ENCODE data around the gene NUDT19. TPM values are rescaled to one million over a fixed set of nuclear protein-coding genes. Genes with fewer than 3 reads are reported as not detected.

NUDT19 gene
- polyA plus RNA-seq, 6 donors from 2014 or later: 1.4 to 3.1 (median 2.3) TPM

DNA sequence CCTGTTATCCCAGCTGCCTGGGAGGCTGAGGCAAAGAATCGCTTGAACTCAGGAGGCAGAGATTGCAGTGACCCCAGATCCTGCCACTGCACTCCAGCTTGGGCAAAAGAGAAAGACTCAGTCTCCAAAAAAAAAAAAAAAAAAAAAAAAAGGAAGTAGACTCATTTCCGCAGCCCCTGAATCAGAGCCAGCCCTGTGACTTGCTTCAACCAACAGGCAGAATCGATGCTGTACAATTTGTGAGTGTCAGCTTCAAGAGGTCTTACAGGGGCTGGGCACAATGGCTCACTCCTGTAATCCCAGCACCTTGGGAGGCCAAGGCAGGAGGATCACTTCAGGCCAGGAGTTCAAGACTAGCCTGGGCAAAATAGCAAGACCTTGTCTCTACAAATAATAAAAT, 29.4 kb upstream of the NUDT19 start:
- ATAC-seq (ENCODE audit: low read depth in 2 of 2) (no peak), DNase-seq (no peak)
- H3K4me1 Mint-ChIP-seq: peaks cover 3 to 20% (median 12%) of the 10 kb centered on the region in 3 donors
- no peaks in the 10 kb centered on the region for H3K27me3 Mint-ChIP-seq
- peak overlapping the region in 2 of 8 donors; percentile 19 to 23 for H3K4me3 Mint-ChIP-seq
- H3K27ac Mint-ChIP-seq: peak overlapping the region in 3 of 6 donors; percentile 18 to 43 (median 38)
- no peaks in the 10 kb centered on the region for H3K9me3 Mint-ChIP-seq
- no peaks in the 10 kb centered on the region for H3K36me3 Mint-ChIP-seq

DNA sequence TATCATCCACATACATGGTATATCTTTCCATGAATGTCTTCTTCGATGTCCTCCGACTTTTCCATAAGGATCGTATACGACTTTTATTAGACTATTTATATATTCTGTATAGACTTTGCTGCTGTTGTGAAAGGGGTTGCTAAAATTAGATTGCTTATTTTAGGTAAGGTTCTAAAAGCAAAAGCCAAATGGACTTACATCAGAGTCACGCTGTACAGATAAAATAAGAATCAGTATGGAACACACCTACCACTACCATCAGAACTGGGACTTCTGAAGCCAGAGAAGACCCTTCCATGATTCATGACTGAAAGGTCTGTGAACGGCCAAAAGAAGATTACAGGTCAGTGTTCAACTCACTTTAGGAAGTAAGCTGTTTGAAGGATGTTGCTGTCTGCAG, 25.5 kb upstream of the NUDT19 start:
- DNase-seq (no peak), ATAC-seq (ENCODE audit: low read depth in 2 of 2) (no peak)
- Mint-ChIP-seq H3K27me3 (no peaks in the 10 kb centered on the region), H3K27ac (no peak overlapping the region), H3K9me3 (no peaks in the 10 kb centered on the region), H3K36me3 (no peaks in the 10 kb centered on the region), H3K4me3 (no peak overlapping the region), H3K4me1 (peaks cover 13 to 33% (median 30%) of the 10 kb centered on the region in 3 donors)

DNA sequence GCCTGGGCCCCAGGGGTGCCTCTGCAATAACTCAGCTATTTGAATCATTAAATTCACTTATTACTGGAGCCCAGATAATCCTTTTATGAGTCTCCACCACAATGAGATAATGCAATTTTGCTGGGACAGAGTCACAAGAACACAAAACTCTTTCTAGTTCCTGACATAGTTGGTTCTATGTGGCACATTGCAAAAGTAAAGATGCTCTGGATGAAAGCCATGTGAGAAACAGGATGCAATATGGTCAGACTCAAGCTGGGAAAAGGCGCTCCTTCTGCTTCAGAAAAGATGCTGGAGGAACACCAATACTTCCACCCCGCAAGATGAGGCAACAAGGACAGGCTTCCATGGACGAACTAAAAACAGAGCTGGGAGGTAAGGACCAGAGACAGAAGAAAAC, 22.3 kb upstream of the NUDT19 start:
- H3K4me1 Mint-ChIP-seq: peaks cover 26 to 49% (median 41%) of the 10 kb centered on the region in 3 donors
- no peaks in the 10 kb centered on the region for H3K36me3 Mint-ChIP-seq
- peak overlapping the region in 2 of 8 donors; percentile 26 to 56 for H3K4me3 Mint-ChIP-seq
- no peaks in the 10 kb centered on the region for H3K9me3 Mint-ChIP-seq
- ATAC-seq (ENCODE audit: low read depth in 2 of 2) (no peak), DNase-seq (no peak)
- H3K27ac Mint-ChIP-seq: peak overlapping the region in 1 of 6 donors; percentile 22
- no peaks in the 10 kb centered on the region for H3K27me3 Mint-ChIP-seq

DNA sequence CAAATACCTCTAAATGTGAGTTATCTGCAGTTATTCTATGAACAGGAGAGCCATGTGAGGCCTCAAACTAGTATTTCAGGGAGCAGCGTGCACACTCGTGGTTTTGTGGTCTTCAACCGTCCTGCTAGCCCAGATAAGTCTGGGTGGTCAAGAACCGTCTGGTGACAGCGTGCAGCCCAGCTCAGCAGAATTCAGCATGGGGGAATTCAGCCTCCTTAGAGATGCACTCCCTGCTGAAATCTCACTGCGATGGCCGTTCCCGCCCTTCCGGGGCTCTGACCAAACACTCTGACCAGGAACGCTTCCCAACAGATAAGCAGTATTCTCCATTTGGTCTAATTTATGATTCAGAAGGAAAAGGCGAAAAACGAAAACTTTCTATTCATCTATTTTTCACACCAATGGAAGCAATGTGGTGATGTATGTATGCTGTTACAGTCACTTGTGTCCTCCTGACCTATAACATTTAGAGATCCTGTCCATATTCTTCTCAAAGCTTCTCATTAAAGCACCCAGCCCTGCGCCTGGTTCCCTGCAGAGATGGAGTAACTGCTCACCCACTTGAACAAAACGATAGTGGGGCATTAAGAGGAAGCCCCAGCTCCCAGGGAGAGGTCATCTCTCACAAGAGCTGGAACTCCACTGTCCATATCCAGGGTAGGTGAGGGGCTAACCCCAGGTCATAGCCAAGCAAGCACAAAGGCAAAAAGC, 19.6 kb upstream of the NUDT19 start:
- no peak overlapping the region for H3K27ac Mint-ChIP-seq
- H3K4me3 Mint-ChIP-seq: peak overlapping the region in 4 of 8 donors; percentile 22 to 97 (median 60)
- no peaks in the 10 kb centered on the region for H3K9me3 Mint-ChIP-seq
- peaks cover 30 to 52% (median 42%) of the 10 kb centered on the region in 3 donors for H3K4me1 Mint-ChIP-seq
- DNase-seq (no peak), ATAC-seq (ENCODE audit: low read depth in 2 of 2) (no peak)
- H3K27me3 Mint-ChIP-seq: peaks cover under 1 to 8% (median 2%) of the 10 kb centered on the region in 3 donors
- H3K36me3 Mint-ChIP-seq: no peaks in the 10 kb centered on the region

DNA sequence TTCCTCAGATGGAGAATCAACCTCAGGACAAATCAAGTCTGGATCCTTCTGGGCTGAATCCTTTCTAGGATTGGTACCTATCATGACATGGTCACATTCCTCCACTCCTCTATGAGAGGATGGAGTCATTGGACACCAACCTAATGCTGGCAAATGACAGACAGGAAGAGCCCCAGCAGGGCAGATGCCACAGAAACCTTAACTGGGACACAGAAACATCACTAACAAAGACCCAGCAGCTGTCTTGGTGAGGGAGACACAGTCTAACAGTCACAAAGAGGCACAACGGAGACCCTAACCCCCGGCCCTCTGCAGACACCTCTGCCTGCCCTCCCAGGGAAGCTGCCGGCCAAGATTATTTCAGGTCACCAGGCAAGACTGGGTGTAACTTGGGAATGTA, 18.8 kb upstream of the NUDT19 start:
- no peak for ATAC-seq (ENCODE audit: low read depth in 2 of 2)
- Mint-ChIP-seq H3K9me3 (no peaks in the 10 kb centered on the region), H3K4me1 (peaks cover 33 to 59% (median 50%) of the 10 kb centered on the region in 3 donors), H3K27ac (peak overlapping the region in 1 of 6 donors; percentile 78), H3K36me3 (no peaks in the 10 kb centered on the region), H3K27me3 (peaks cover 8 to 16% (median 10%) of the 10 kb centered on the region in 3 donors), H3K4me3 (peak overlapping the region in 6 of 8 donors; percentile 70 to 97 (median 92))
- DNase-seq: no peak

DNA sequence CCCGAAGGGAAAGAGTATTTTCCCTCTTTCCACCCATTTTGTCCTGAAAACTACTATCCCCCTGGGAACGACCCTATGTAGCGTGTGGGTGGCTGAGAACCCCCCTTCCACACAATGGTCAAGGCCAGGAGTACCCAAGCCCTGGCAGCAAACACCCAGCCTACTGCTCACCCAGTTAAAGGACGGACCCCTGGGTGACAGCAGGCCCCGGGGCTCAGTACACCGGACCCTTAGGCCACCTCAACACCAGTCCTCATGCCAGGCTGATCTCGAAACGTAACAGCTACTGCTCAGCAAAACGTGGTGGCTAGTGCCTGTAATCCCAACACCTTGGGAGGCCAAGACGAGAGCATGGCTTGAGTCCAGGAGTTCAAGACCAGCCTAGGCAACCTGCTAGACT, 18.0 kb upstream of the NUDT19 start:
- H3K4me3 Mint-ChIP-seq: peak overlapping the region; percentile 85 to 97 (median 92)
- DNase-seq (no peak), ATAC-seq (ENCODE audit: low read depth in 2 of 2) (no peak)
- no peaks in the 10 kb centered on the region for H3K9me3 Mint-ChIP-seq
- H3K27ac Mint-ChIP-seq: peak overlapping the region in 3 of 6 donors; percentile 65 to 88 (median 76)
- H3K27me3 Mint-ChIP-seq: peaks cover 9 to 22% (median 14%) of the 10 kb centered on the region in 3 donors
- peaks cover 33 to 53% (median 49%) of the 10 kb centered on the region in 3 donors for H3K4me1 Mint-ChIP-seq
- no peaks in the 10 kb centered on the region for H3K36me3 Mint-ChIP-seq

DNA sequence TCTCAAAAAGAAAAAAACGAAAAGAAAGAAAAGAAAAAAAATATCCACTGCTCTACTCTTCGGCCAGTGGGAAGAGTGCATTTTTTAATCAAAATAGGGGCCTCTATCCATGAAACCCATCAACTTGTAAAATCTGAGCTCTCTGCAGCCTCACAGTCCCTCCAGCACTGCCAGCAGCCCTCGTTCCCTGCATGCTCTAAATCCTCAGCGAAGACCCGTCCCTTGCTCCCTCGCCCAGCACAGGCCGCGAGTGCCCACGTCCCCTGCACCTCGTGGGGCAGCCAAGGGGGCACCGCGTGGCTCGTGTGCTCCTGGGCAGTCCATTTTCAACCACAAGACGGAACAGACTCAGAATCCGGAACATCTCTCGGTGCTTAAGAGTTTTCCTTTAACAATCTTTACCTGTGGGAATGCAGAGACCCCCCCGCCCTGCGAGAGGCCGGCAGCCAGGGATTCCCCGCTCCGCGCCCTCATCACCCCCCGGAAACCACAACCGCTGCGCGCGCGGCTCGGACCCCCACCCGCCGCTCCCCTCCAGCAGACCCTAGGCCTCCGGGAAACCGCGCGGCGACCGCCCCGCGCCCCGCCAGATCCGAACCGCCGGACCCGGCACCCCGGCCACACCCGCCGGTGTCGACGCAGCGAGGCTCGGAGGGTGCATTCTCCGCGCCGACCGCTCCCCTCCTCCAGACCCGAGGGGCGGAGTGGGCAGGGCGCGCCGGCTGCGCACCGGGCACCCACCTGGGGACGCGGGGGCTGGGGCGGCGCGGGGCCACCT, 17.3 kb upstream of the NUDT19 start:
- DNase-seq: no peak
- peak overlapping the region; percentile 88 to 97 (median 92) for H3K4me3 Mint-ChIP-seq

DNA sequence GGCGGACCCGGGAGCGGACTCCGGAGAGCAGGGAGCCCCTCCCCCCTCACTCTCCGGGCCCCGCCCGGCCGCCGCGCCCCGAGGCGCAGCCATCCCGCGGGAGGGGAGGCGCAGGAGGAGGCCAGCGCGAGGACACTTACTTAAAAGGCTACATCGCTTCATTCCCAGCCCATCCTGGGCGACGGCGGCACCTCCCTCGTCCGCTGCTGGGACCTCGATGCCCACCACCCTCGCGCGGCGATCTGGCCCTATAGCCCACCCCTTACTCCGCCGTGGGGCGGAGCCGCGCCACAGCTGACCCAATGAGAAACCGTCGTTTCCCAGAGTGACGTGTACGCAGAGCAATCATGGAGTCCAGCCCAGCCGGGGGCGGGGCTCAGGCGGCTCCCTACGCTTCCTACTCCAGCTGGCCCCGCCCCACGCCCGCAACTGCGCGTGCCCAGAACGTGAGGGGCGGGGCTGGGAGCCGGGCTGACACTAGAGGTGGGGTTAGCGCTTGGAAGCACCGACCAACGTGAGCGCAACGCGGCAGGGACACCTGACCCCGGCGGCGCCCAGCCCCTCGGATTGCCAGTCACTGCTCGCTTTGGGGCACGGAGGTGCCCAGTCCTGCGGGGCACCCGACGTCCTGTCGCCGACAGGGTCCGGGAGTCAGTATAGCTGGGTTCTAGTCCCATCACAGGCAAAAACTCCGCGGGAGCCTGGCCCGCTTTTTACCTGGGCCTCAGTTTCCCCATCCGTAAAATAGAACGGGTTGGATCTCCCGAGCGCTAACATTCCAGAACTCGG, 16.5 kb upstream of the NUDT19 start, which contains the start of gene ANKRD27:
ANKRD27 (minus strand) TSS at position 250 of the 789 bp plus-strand sequence. CDS start 16,165 bp downstream, outside the sequence.
- peaks cover 22 to 41% (median 39%) of the 10 kb centered on the region in 3 donors for H3K4me1 Mint-ChIP-seq
- H3K27ac Mint-ChIP-seq: peak within 1 kb of the TSS in 5 of 6 donors; percentile 71 to 97 (median 87)
- DNase-seq (peak; percentile 99), ATAC-seq (ENCODE audit: low read depth in 2 of 2) (peak; percentile 94 to 96)
- H3K9me3 Mint-ChIP-seq: no peaks in the 10 kb centered on the region
- peak within 1 kb of the TSS; percentile 89 to 99 (median 92) for H3K4me3 Mint-ChIP-seq
- H3K36me3 Mint-ChIP-seq: no peaks in the 10 kb centered on the region
- peaks cover 9 to 27% (median 14%) of the 10 kb centered on the region in 3 donors for H3K27me3 Mint-ChIP-seq

More for the DNA sequence above, 17.3 kb upstream of the NUDT19 start:
- ATAC-seq (ENCODE audit: low read depth in 2 of 2): no peak
- Mint-ChIP-seq H3K36me3 (no peaks in the 10 kb centered on the region), H3K9me3 (no peaks in the 10 kb centered on the region), H3K27ac (peak overlapping the region in 5 of 6 donors; percentile 71 to 97 (median 82)), H3K27me3 (peaks cover 9 to 27% (median 14%) of the 10 kb centered on the region in 3 donors), H3K4me1 (peaks cover 29 to 47% (median 46%) of the 10 kb centered on the region in 3 donors)

DNA sequence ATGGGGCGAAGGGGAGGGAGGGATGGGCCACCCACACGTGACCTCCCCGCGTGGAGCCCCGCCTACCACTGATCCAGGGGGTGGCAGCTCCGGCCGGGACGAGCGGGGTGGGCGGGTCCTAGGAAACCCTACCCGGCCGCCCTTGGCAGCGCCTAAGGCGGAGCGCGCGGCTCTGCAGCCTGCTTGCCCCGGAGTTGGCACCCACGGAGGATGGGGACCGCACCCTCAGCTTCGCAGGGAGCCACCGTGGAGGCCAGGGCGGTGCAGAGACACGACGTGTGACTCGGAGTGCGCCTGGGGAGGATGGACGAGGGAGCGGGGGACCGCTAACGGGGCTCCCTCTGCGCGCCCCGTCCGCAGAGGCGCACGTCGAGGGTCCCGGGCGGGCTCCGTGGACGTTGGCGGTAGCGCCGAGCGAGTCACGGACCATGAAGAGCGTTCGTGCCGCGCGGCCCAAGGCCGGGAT, 15.9 kb upstream of the NUDT19 start, which contains the start of gene RGS9BP:
RGS9BP (plus strand) TSS at position 129 of the 466 bp plus-strand sequence. CDS start 416 bp downstream, outside the sequence.
- peak; percentile 14 to 17 for ATAC-seq (ENCODE audit: low read depth in 2 of 2)
- H3K4me3 Mint-ChIP-seq: peak within 1 kb of the TSS; percentile 87 to 99 (median 92)
- peaks cover 22 to 39% (median 38%) of the 10 kb centered on the region in 3 donors for H3K4me1 Mint-ChIP-seq
- H3K27ac Mint-ChIP-seq: peak within 1 kb of the TSS in 5 of 6 donors; percentile 44 to 87 (median 71)
- no peak for DNase-seq
- H3K36me3 Mint-ChIP-seq: no peaks in the 10 kb centered on the region
- H3K27me3 Mint-ChIP-seq: peaks cover 9 to 29% (median 16%) of the 10 kb centered on the region in 3 donors
- H3K9me3 Mint-ChIP-seq: no peaks in the 10 kb centered on the region

DNA sequence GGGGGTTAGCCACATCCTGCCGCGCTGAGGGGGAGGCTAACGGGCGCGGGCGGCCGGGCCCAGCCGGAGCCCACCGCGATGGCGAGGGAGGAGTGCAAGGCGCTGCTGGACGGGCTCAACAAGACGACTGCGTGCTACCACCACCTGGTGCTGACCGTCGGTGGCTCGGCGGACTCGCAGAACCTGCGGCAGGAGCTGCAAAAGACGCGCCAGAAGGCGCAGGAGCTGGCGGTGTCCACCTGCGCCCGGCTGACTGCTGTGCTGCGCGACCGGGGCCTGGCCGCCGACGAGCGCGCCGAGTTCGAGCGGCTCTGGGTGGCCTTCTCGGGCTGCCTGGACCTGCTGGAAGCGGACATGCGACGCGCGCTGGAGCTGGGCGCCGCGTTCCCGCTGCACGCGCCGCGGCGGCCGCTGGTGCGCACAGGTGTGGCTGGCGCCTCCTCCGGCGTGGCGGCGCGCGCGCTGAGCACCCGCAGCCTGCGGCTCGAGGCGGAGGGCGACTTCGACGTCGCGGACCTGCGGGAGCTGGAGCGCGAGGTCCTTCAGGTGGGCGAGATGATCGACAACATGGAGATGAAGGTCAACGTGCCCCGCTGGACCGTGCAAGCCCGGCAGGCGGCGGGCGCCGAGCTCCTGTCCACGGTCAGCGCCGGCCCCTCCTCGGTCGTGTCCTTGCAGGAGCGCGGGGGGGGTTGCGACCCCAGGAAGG, 15.3 kb upstream of the NUDT19 start:
- no peak for ATAC-seq (ENCODE audit: low read depth in 2 of 2)
- Mint-ChIP-seq H3K36me3 (no peaks in the 10 kb centered on the region), H3K27me3 (peaks cover 9 to 33% (median 21%) of the 10 kb centered on the region in 3 donors), H3K9me3 (no peaks in the 10 kb centered on the region), H3K27ac (no peak overlapping the region), H3K4me3 (peak overlapping the region in 7 of 8 donors; percentile 47 to 93 (median 90)), H3K4me1 (peaks cover 22 to 38% (median 36%) of the 10 kb centered on the region in 3 donors)
- DNase-seq: peak; percentile 20

DNA sequence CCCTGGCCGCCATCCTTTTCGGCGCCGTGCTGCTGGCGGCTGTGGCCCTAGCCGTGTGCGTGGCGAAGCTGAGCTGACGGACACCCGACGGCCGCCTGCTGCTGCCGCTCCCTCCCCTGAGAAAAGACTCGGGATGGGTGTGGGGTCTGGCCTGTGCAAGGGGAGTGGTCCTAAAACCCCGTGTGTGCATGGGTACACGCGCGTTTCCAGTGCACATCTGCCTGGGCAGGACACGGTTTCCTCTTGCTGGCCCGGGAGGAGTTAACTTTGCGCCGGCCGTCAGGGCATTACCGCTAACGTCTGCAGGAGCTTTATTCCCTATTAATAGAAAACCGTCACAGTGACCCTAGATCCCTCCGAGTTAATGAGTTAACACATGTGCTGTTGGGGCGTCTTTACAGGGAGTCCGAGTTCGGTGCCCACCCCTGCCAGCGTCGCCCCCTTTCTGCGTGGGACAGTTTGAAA, 14.7 kb upstream of the NUDT19 start:
- Mint-ChIP-seq H3K9me3 (no peaks in the 10 kb centered on the region), H3K4me3 (peak overlapping the region; percentile 35 to 85 (median 74)), H3K27ac (peak overlapping the region in 1 of 6 donors; percentile 70), H3K27me3 (peaks cover 9 to 33% (median 21%) of the 10 kb centered on the region in 3 donors), H3K36me3 (no peaks in the 10 kb centered on the region), H3K4me1 (peaks cover 22 to 32% (median 31%) of the 10 kb centered on the region in 3 donors)
- ATAC-seq (ENCODE audit: low read depth in 2 of 2): no peak
- no peak for DNase-seq

DNA sequence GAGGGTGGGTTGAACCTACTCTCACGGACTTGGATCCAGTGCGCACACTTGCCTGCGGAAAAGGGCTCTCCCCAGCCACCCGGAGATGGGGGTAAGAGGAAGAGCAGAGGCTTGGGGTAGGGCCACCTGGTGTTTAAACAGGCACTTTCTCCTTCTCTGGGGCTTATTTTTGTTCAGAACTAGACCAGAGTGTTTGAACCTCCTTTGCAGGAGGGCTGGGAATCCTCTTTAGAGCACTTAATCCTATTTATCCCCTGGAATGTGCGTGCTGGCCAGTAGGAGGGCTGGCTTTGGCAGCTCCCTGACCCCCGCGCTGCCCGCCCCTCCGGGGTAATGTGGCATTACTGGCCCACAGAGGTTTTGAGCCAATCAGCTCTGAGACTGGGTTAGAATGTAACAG, 14.0 kb upstream of the NUDT19 start:
- H3K9me3 Mint-ChIP-seq: no peaks in the 10 kb centered on the region
- H3K4me3 Mint-ChIP-seq: peak overlapping the region in 6 of 8 donors; percentile 2 to 80 (median 38)
- no peak overlapping the region for H3K27ac Mint-ChIP-seq
- peaks cover 21 to 25% (median 25%) of the 10 kb centered on the region in 3 donors for H3K4me1 Mint-ChIP-seq
- DNase-seq: no peak
- H3K36me3 Mint-ChIP-seq: no peaks in the 10 kb centered on the region
- H3K27me3 Mint-ChIP-seq: peaks cover 9 to 39% (median 25%) of the 10 kb centered on the region in 3 donors
- ATAC-seq (ENCODE audit: low read depth in 2 of 2): no peak
